Panc1 (cell line): Measurements from ENCODE around the gene GRM4. TPM values are rescaled to one million over a fixed set of nuclear protein-coding genes. Genes with fewer than 3 reads are reported as not detected.
"Not testable (repeated sequence)": the region's sequence is repeated elsewhere in the genome, so short reads cannot be mapped to it uniquely, and the experiment has no call there.

Source experiments
- ATAC-seq: fragments of 200-7000 bp; cut with Tn5 transposase; 2 replicates; pipeline ENCODE4 v1.9.1; 2020; ENCODE audit warnings: mild to moderate bottlenecking, moderate library complexity
- BruUV-seq: library from RNA; stranded (reverse); fragments of 400-500 nt; replicated peaks from 2 replicates; lab custom pipeline; 2021; lab: Mats Ljungman, UMichigan
- CTCF ChIA-PET: fragments of 300-600 bp; sonication (Branson Sonifier 250); formaldehyde crosslinking; loops from one replicate; lab custom pipeline; 2022; ENCODE audit warnings: antibody characterized with exemption; lab: Charles Lee
- POLR2A ChIA-PET: fragments of 300-600 bp; sonication (Branson Sonifier 250); formaldehyde crosslinking; loops from one replicate; lab custom pipeline; 2022; ENCODE audit warnings: antibody characterized with exemption; lab: Charles Lee
- DNase-seq: peaks from one replicate; pipeline ENCODE4 v3.0.0-alpha.2; 2010; ENCODE audit warnings: low read depth, low spot score
- H3K27ac ChIP-seq: 2 replicates; pipeline ENCODE4 v1.5.1; 2011; ENCODE audit warnings: mild to moderate bottlenecking, low read length, inconsistent platforms
- H3K27me3 ChIP-seq: fragments of 200-500 bp; sonication (Bioruptor generic); 2 replicates; pipeline ENCODE4 v1.6.0; 2014; ENCODE audit warnings: low read length, inconsistent platforms; ENCODE audit not compliant: control insufficient read depth, insufficient read depth
- H3K36me3 ChIP-seq: fragments of 200-500 bp; sonication (Bioruptor generic); 2 replicates; pipeline ENCODE4 v1.5.1; 2014; ENCODE audit warnings: inconsistent platforms, mild to moderate bottlenecking, low read length, moderate library complexity; ENCODE audit not compliant: control insufficient read depth, insufficient read depth
- H3K4me1 ChIP-seq: 2 replicates; pipeline ENCODE4 v1.5.1; 2011; ENCODE audit warnings: inconsistent platforms, mild to moderate bottlenecking, low read length, moderate library complexity; ENCODE audit not compliant: control insufficient read depth, insufficient read depth
- H3K4me3 ChIP-seq, 2 experiments: 2 replicates each; pipeline ENCODE4 v1.5.1; 2011 to 2012; ENCODE audit warnings: low read depth in 2 of 2, low read length in 2 of 2, mild to moderate bottlenecking in 2 of 2, inconsistent platforms in 1 of 2, moderate library complexity in 1 of 2
- H3K9me3 ChIP-seq: fragments of 200-500 bp; sonication (Bioruptor generic); 2 replicates; pipeline ENCODE4 v1.5.1; 2014; ENCODE audit warnings: low read depth, mild to moderate bottlenecking, inconsistent platforms, low read length, moderate library complexity; ENCODE audit not compliant: control insufficient read depth, insufficient read depth
- POLR2AphosphoS5 ChIP-seq: IDR thresholded peaks from 2 replicates; pipeline ENCODE4 v1.6.1; 2012; ENCODE audit warnings: mild to moderate bottlenecking, low read depth, low read length, moderate library complexity
- SIN3A ChIP-seq: IDR thresholded peaks from 2 replicates; pipeline ENCODE4 v1.6.1; 2012; ENCODE audit warnings: low read depth, mild to moderate bottlenecking, low read length, moderate library complexity, borderline replicate concordance; ENCODE audit not compliant: insufficient read depth
- TCF7L2 ChIP-seq: IDR thresholded peaks from 2 replicates; pipeline ENCODE4 v1.6.1; 2011; ENCODE audit warnings: mild to moderate bottlenecking, low read depth, low read length, inconsistent platforms
- in situ Hi-C: cut with HindIII; loops from 2 replicates; pipeline ENCODE4 v1.10.0; 2016; ENCODE audit warnings: low sequenced_read_pairs, low pct_unique_long_range_greater_than_20kb
- intact Hi-C: fragments of 100-400 bp; cut with micrococcal nuclease; formaldehyde crosslinking; loops from one replicate; pipeline ENCODE4 v1.10.0; 2022; ENCODE audit not compliant: unreplicated experiment
- total RNA-seq: library from RNA; stranded (reverse); gene quantifications from one replicate; pipeline ENCODE4 v1.2.1, GENCODE V29; 2021; ENCODE audit not compliant: unreplicated experiment
- TF ChIP-seq, protein P1 (sequence below): fragments of 450-650 bp; IDR thresholded peaks from 2 replicates; pipeline ENCODE4 v1.5.1; 2017; ENCODE audit warnings: mild to moderate bottlenecking
- TF ChIP-seq, protein P2 (sequence below), 2 experiments: IDR thresholded peaks; 2 replicates each; pipeline ENCODE4 v1.6.1; 2011 to 2012; ENCODE audit warnings: low read depth in 2 of 2, control low read depth in 1 of 2, low read length in 1 of 2, mild to moderate bottlenecking in 1 of 2, moderate library complexity in 1 of 2; ENCODE audit not compliant: insufficient read depth in 1 of 2

Gene GRM4
- total RNA-seq, 1 experiment from 2014 or later: 1.3 TPM

DNA sequence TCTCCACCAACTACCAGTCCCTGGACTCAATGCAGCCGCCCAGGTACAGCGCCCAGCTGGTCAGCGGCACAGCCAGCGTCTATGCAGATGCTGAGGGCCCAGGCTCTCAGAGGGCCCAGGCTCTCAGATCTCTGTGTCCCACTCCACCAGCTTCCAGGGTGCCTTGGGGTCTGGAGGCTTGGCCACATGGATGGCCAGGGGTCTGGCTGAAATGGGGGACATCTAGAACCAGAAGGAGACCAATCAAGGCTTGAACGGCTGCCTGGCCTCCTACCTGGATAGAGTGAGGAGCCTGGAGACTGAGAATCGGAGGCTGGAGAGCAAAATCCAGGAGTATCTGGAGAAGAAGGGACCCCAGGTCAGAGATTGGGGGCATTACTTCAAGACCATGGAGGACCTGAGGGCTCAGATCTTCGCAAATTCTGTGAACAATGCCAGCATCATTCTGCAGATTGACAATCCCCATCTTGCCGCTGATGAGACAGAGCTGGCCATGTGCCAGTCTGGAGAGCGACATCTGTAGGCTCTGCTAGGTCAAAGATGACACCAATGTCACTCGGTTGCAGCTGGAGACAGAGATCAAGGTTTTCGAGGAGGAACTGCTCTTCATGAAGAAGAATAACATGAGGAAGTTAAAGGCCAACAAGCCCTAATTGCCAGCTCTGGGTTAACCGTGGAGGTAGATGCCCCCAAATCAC lies 44.1 kb upstream of the GRM4 start:
- H3K4me3 ChIP-seq: no peak overlapping the region
- intact Hi-C loops (no loop called here), in situ Hi-C loops (no loop called here)
- no peaks in the 10 kb centered on the region for H3K4me1 ChIP-seq
- TF ChIP-seq SIN3A (no peak), TCF7L2 (no peak), POLR2AphosphoS5 (no peak)
- TF ChIP-seq, protein P1, sequence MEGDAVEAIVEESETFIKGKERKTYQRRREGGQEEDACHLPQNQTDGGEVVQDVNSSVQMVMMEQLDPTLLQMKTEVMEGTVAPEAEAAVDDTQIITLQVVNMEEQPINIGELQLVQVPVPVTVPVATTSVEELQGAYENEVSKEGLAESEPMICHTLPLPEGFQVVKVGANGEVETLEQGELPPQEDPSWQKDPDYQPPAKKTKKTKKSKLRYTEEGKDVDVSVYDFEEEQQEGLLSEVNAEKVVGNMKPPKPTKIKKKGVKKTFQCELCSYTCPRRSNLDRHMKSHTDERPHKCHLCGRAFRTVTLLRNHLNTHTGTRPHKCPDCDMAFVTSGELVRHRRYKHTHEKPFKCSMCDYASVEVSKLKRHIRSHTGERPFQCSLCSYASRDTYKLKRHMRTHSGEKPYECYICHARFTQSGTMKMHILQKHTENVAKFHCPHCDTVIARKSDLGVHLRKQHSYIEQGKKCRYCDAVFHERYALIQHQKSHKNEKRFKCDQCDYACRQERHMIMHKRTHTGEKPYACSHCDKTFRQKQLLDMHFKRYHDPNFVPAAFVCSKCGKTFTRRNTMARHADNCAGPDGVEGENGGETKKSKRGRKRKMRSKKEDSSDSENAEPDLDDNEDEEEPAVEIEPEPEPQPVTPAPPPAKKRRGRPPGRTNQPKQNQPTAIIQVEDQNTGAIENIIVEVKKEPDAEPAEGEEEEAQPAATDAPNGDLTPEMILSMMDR: no peak
- TF ChIP-seq, protein P2, sequence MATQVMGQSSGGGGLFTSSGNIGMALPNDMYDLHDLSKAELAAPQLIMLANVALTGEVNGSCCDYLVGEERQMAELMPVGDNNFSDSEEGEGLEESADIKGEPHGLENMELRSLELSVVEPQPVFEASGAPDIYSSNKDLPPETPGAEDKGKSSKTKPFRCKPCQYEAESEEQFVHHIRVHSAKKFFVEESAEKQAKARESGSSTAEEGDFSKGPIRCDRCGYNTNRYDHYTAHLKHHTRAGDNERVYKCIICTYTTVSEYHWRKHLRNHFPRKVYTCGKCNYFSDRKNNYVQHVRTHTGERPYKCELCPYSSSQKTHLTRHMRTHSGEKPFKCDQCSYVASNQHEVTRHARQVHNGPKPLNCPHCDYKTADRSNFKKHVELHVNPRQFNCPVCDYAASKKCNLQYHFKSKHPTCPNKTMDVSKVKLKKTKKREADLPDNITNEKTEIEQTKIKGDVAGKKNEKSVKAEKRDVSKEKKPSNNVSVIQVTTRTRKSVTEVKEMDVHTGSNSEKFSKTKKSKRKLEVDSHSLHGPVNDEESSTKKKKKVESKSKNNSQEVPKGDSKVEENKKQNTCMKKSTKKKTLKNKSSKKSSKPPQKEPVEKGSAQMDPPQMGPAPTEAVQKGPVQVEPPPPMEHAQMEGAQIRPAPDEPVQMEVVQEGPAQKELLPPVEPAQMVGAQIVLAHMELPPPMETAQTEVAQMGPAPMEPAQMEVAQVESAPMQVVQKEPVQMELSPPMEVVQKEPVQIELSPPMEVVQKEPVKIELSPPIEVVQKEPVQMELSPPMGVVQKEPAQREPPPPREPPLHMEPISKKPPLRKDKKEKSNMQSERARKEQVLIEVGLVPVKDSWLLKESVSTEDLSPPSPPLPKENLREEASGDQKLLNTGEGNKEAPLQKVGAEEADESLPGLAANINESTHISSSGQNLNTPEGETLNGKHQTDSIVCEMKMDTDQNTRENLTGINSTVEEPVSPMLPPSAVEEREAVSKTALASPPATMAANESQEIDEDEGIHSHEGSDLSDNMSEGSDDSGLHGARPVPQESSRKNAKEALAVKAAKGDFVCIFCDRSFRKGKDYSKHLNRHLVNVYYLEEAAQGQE (IDR thresholded peaks at IDR 0.05; ENCODE audit: insufficient read depth in 1 of 2, low read depth in 2 of 2, low read length in 1 of 2): no peak
- POLR2A ChIA-PET: no interaction called here
- no TSS peak for BruUV-seq
- CTCF ChIA-PET: interaction anchor here (0.5 to 1.4 kb wide), 2 partner anchors 26 to 103 kb away, joined by 3 to 4 read pairs; no protein-coding TSS in a partner anchor
- no peak overlapping the region for H3K27ac ChIP-seq
- no peaks in the 10 kb centered on the region for H3K36me3 ChIP-seq
- DNase-seq (no peak), ATAC-seq (no peak)
- H3K27me3 ChIP-seq: no peaks in the 10 kb centered on the region
- H3K9me3 ChIP-seq: no peaks in the 10 kb centered on the region

DNA sequence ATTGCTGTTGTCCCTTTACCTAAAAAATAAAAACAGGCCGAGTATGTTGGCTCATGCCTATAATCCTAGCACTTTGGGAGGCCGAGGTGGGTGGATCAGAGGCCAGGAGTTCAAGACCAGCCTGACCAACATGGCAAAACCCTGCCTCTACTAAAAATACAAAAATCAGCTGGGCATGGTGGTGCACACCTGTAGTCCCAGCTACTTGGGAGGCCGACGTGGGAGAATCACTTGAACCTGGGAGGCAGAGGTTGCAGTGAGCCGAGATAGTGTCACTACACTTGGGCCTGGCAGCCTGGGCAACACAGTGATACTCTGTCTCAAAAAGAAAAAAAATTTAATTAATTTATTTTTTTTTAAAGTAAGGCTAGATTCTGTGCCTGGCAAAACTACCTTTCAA lies 38.8 kb upstream of the GRM4 start:
- in situ Hi-C loops, intact Hi-C loops, CTCF ChIA-PET, H3K27me3 ChIP-seq, H3K4me3 ChIP-seq, ATAC-seq, H3K4me1 ChIP-seq, H3K27ac ChIP-seq, POLR2A ChIA-PET, DNase-seq, BruUV-seq, H3K9me3 ChIP-seq, H3K36me3 ChIP-seq: not testable (repeated sequence)

DNA sequence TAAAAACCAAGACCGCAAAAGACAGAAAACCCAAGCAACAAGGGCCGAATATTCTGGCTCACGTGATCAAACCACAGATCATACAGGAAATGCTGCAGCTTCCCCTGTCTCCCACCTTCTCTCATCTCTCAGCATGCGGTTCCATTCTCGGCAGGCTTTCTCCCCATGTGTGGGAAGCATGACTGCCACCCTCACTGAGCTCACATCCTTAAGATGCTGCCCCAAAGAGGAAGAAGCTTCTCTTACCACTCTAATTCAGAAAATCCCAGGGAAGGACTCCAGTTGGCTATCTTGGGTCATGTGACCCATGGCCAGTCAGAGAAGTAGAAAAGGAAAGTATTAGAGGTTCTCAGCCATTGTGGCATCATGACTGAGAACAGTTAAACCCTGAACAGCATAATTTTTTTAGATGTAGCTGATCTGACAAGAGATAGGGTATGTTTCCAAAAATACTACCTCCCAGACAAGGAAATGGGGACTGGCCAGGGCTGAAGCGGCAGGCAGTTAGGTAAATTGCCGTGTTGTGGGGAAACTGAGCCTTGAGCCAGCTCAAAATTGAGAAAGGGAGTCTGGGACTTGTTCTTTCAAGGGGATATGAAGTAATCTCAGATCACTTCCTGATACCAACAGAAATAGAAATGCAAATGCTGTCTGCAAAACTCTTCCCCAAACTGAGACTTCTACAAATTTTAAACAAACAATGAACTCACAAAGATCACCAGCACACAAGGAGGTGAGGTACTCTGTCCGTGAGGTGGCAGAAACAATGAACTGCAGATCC lies 37.1 kb upstream of the GRM4 start:
- in situ Hi-C loops: no loop called here
- POLR2A ChIA-PET: no interaction called here
- Histone ChIP-seq H3K27ac (no peak overlapping the region), H3K4me1 (no peaks in the 10 kb centered on the region), H3K27me3 (no peaks in the 10 kb centered on the region), H3K4me3 (no peak overlapping the region), H3K9me3 (no peaks in the 10 kb centered on the region), H3K36me3 (no peaks in the 10 kb centered on the region)
- CTCF ChIA-PET: no interaction called here
- no peak for ATAC-seq
- no peak for DNase-seq
- intact Hi-C loops: no loop called here
- BruUV-seq: no TSS peak
- TF ChIP-seq SIN3A: no peak
